Measurements from ENCODE around the gene DDX25.

The DDX25 gene

DNA sequence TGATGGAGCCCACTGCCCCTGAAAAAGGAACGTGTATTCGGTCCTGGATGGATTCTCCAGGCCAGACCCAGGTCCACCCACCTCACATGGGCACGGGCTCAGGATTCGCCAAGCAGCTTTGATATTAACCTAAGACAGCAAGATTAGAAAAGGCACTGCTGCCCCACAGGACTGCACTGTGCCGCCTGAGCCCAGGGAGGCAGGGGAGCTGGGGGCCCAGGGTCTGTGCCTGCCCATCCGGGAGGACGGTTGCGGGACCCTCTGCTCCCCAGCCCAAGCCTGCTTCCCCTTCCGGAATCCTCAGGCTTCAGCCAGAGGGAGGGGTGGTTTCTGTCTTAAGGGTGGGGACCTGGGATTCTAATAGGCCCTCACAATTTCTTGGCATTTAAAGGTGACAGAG lies 28.0 kb downstream of the DDX25 start:
- H3K4me3 Mint-ChIP-seq, result no peak overlapping the region
- H3K27me3 Mint-ChIP-seq, result peaks cover 21 to 46% of the 10 kb centered on the region in 2 donors
- DNase-seq (no peak), ATAC-seq (replicated peaks) (no peak)
- no peaks in the 10 kb centered on the region for H3K9me3 Mint-ChIP-seq
- no peak overlapping the region for H3K27ac Mint-ChIP-seq
- no peaks in the 10 kb centered on the region for H3K4me1 Mint-ChIP-seq (ENCODE audit: low read depth in 2 of 2)
- no peaks in the 10 kb centered on the region for H3K36me3 Mint-ChIP-seq (ENCODE audit: insufficient read depth)

DNA sequence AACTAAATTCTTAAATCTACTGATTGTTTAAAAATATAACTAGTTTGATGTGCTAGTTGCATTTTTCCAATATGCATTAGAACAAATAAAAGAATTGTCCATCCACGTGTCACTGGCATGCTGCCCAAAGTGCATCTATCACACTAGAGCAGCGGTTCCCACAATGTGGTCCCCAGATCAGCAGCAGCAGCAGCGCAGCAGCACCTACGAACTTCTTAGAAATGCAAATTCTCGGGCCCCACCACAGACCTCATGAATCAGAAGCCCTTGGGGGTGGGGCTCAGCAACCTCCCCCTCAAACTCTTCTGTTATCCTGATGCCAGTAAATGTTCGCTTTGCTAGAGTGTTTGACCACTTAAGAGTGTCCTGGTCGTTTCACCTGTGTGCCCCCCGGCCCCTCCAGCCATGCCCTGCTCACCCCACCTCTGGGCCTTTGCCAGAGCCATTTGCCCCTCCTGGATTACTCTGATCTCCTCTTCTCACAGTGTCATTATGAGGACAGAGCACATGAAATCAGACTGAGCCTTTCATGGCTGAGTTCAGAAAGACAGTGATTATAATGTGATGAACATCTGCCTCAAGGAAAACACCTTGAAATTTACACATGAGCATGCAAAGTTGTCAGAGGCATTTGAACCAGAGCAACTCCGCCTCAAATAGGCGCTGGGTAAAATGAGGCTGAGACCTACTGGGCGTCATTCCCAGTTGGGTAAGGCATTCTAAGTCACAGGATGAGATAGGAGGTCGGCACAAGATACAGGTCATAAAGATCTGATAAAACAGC lies 28.9 kb downstream of the DDX25 start:
- Mint-ChIP-seq H3K9me3 (no peaks in the 10 kb centered on the region), H3K36me3 (ENCODE audit: insufficient read depth) (no peaks in the 10 kb centered on the region), H3K27ac (no peak overlapping the region), H3K27me3 (peaks cover 18 to 44% of the 10 kb centered on the region in 2 donors), H3K4me3 (no peak overlapping the region), H3K4me1 (ENCODE audit: low read depth in 2 of 2) (peaks cover 0 to under 1% of the 10 kb centered on the region in 2 donors)
- no peak for ATAC-seq (replicated peaks)
- DNase-seq, result no peak

DNA sequence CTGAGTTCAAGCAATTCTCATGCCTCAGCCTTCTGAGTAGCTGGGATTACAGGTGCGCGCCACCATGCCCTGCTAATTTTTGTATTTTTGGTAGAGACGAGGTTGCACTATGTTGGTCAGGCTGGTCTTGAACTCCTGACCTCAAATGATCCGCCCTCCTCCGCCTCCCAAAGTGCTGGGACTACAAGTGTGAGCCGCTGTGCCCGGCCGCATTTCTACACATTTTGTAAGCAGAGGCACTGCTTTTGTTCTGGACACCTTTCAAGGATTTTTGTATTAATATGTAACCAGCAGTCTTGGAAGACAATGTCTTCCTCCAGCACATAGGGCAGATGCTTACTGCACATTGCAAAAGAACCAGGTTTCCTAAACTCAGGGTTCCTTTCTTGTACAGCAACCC lies 30.2 kb downstream of the DDX25 start:
- Mint-ChIP-seq H3K4me1 (ENCODE audit: low read depth in 2 of 2) (peaks cover 0 to 5% of the 10 kb centered on the region in 2 donors), H3K36me3 (ENCODE audit: insufficient read depth) (no peaks in the 10 kb centered on the region), H3K27me3 (peaks cover 13 to 48% of the 10 kb centered on the region in 2 donors), H3K9me3 (no peaks in the 10 kb centered on the region), H3K27ac (no peak overlapping the region), H3K4me3 (no peak overlapping the region)
- DNase-seq, result no peak
- ATAC-seq (replicated peaks), result no peak

DNA sequence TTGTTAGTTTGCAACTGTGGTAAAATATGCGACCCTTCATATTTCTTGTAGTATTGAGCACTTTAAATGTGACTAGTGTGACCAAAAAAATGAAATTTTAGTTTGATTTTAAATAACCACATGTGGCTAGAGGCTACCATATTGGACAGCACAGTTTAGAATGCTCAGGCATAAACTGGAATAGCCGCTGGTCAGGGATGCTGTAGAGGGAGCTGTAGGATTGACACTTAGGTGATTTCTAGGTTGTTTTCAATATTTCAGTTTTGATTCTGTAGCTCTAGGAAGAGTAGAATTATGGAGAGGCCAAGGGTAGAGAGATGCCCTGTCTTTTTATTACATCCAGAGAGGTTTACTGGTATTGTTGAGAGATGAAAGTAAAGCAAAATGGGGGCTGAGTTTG lies 30.7 kb downstream of the DDX25 start:
- H3K9me3 Mint-ChIP-seq, result no peaks in the 10 kb centered on the region
- DNase-seq (no peak), ATAC-seq (replicated peaks) (no peak)
- no peaks in the 10 kb centered on the region for H3K36me3 Mint-ChIP-seq (ENCODE audit: insufficient read depth)
- H3K27me3 Mint-ChIP-seq, result peaks cover 7 to 42% of the 10 kb centered on the region in 2 donors
- no peak overlapping the region for H3K27ac Mint-ChIP-seq
- H3K4me3 Mint-ChIP-seq, result no peak overlapping the region
- peaks cover 0 to 5% of the 10 kb centered on the region in 2 donors for H3K4me1 Mint-ChIP-seq (ENCODE audit: low read depth in 2 of 2)

DNA sequence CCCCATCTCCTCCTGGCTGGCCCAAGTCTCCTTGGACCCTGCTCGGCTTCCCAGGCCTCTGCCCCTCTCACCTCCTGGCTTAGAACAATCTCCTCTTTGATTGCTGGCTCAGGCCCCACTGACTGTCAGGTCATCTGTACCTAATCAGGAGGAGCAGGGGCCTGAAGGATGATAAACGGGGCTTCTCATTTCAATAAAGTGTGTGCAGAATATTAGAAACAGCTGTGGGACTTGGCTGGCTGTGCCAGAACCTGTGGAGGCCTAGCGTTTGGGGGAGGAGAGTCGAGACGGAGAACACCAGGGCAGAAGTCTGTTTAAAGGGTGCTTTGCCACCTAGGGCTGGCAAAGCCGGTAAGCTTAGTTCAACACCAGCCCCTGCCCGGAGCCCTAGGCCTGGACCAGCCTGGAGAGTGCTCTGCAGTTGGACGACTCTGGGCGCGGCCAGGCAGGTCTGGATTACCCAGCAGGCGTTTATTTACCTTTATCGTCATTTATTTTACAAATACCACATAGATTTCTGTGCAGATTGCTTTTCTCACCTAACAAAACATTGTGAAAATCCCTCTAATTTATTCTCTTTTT lies 31.4 kb downstream of the DDX25 start:
- no peaks in the 10 kb centered on the region for H3K36me3 Mint-ChIP-seq (ENCODE audit: insufficient read depth)
- peaks cover under 1 to 35% of the 10 kb centered on the region in 2 donors for H3K27me3 Mint-ChIP-seq
- H3K4me3 Mint-ChIP-seq, result no peak overlapping the region
- ATAC-seq (replicated peaks) (no peak), DNase-seq (no peak)
- peaks cover 0 to 5% of the 10 kb centered on the region in 2 donors for H3K4me1 Mint-ChIP-seq (ENCODE audit: low read depth in 2 of 2)
- H3K9me3 Mint-ChIP-seq, result no peaks in the 10 kb centered on the region
- no peak overlapping the region for H3K27ac Mint-ChIP-seq

DNA sequence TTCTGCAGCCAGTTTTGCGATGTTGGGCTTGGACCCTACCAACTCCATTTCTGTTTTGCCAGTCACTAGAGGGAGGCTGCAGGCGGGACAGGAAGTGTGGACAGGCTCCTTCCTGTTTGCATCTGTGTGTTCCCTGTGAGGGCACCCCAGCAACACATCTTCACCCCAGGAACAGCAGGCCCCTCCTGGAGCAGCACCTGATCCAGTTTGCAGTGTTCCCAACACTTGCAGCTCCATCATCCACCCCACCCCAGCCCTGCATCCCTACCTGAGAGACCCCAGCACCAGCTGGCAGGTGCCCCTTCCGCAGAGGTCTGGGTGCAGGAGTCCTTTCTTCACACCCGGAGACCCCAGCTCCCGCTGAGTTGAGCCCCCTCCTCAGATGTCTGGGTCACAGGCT lies 34.1 kb downstream of the DDX25 start:
- DNase-seq (no peak), ATAC-seq (replicated peaks) (no peak)
- Mint-ChIP-seq H3K4me3 (no peak overlapping the region), H3K9me3 (no peaks in the 10 kb centered on the region), H3K27ac (no peak overlapping the region), H3K4me1 (ENCODE audit: low read depth in 2 of 2) (peaks cover 8 to 11% of the 10 kb centered on the region in 2 donors), H3K27me3 (peaks cover 4 to 14% of the 10 kb centered on the region in 2 donors), H3K36me3 (ENCODE audit: insufficient read depth) (no peaks in the 10 kb centered on the region)

DNA sequence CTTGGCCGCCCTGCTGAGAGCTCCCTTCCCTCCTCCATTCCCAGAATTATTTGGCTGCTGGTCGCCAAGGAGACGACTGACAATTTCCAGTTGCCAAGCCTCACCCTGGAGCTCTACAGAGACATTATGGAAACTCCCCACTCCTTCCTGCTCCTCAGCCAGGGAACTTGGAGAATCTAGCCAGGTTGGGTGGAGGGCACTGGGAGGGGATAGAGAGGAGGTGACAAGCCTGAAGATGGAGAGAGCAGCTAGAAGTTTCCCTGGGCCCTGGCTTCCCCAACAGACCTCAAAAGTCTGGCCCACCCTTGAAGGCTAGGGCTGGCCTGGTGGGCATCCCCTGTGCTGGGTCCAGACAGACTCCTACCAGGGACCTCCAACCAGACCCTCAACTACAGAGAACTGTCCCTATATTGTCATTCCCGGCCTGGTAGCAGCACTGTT lies 34.8 kb downstream of the DDX25 start:
- Mint-ChIP-seq H3K4me1 (ENCODE audit: low read depth in 2 of 2) (peaks cover 8 to 11% of the 10 kb centered on the region in 2 donors), H3K27me3 (peaks cover 10 to 16% of the 10 kb centered on the region in 2 donors), H3K36me3 (ENCODE audit: insufficient read depth) (no peaks in the 10 kb centered on the region), H3K27ac (no peak overlapping the region), H3K9me3 (no peaks in the 10 kb centered on the region), H3K4me3 (no peak overlapping the region)
- DNase-seq (no peak), ATAC-seq (replicated peaks) (no peak)

DNA sequence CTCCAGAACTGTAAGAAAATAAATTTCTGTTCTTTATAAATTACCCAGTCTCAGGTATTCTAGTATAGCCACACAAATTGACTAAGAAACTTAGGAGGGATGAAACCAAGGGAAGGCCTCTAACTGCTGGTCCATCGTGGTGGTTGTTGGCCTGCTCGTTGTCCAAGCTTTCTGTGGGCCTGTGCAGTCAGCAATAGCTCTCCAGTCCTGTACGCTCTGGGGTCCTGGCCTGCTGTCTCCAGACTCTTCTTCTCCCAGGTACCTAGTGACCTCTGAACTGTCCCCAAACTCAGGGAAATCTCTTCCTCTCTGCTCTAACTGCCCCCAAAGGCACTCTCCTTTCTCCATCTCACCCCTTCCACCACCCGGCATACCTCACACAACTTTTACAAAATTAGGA lies 35.8 kb downstream of the DDX25 start:
- DNase-seq, result no peak
- Mint-ChIP-seq H3K9me3 (no peaks in the 10 kb centered on the region), H3K27ac (no peak overlapping the region), H3K27me3 (peaks cover 16 to 27% of the 10 kb centered on the region in 2 donors), H3K4me1 (ENCODE audit: low read depth in 2 of 2) (peaks cover 8 to 14% of the 10 kb centered on the region in 2 donors), H3K4me3 (no peak overlapping the region), H3K36me3 (ENCODE audit: insufficient read depth) (no peaks in the 10 kb centered on the region)
- no peak for ATAC-seq (replicated peaks)

DNA sequence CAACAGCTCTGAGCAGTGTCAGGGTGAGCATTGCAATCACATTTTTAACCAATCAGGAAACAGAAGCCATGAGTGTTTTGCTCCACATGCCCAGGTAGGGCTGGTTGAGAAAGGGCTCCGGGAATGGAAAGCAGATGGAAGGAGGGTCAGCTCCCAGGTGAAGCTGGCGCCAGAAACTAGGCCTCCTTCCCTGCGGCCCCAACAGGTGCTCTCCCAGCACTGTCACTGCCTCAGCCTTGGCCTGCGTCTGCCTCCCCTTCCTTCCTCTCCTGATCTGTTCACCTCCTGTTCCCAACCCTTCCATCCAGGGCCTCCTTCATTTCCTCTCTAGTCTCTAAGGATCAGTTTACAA lies 36.9 kb downstream of the DDX25 start:
- ATAC-seq (replicated peaks) (no peak), DNase-seq (no peak)
- Mint-ChIP-seq H3K4me1 (ENCODE audit: low read depth in 2 of 2) (peaks cover 8 to 14% of the 10 kb centered on the region in 2 donors), H3K9me3 (no peaks in the 10 kb centered on the region), H3K4me3 (no peak overlapping the region), H3K27me3 (peaks cover 16 to 38% of the 10 kb centered on the region in 2 donors), H3K27ac (no peak overlapping the region), H3K36me3 (ENCODE audit: insufficient read depth) (no peaks in the 10 kb centered on the region)

DNA sequence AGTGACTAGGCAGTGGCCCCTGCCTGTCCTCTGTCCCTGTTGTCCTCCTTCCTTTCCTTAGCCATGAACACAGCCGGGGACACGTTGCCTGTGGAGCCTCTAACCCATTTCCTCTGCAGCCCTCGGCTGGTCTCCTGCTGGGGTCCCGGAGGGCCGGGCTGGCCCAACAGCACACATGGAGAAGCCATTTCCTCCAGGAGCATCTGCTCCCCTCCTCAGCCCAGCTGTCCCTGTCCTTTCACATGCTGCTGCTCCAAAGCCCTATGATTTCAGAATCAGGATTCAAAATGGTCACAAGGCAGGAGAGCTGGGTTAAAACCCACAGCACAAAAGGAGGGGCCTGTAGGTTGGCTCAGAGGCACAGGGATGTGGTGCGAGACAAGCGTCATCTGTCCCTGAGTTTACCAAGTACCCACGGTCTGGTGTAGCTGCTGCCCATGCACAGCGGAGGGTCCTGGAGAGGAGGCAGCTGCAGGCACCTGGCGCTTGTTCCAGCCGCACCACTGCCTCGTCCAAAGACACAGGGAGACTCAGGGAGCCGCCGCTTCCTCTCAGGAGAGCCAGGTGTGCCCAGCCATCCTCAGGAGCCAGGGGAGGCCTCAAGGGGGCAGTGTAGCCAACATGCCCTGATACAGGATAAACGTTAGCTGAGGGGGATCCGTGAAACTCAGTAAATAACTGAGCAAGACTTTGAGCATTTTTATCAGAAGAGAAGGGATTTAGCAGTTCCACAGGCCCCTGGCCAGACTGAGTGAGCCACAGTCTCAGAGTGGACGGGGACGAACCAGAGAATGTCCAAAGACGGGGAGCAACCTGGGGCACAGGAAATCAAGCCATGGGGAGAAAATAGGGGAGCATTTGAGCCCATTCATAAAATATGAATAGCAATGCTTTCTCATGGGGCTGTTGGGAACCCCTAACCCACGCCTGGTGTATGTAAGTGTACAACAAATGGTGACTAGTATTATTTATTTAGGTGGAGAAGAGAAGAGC lies 37.6 kb downstream of the DDX25 start:
- H3K4me3 Mint-ChIP-seq, result peak overlapping the region in 1 of 2 donors; percentile 19
- ATAC-seq (replicated peaks), result peak; percentile 19
- no peaks in the 10 kb centered on the region for H3K36me3 Mint-ChIP-seq (ENCODE audit: insufficient read depth)

DNA sequence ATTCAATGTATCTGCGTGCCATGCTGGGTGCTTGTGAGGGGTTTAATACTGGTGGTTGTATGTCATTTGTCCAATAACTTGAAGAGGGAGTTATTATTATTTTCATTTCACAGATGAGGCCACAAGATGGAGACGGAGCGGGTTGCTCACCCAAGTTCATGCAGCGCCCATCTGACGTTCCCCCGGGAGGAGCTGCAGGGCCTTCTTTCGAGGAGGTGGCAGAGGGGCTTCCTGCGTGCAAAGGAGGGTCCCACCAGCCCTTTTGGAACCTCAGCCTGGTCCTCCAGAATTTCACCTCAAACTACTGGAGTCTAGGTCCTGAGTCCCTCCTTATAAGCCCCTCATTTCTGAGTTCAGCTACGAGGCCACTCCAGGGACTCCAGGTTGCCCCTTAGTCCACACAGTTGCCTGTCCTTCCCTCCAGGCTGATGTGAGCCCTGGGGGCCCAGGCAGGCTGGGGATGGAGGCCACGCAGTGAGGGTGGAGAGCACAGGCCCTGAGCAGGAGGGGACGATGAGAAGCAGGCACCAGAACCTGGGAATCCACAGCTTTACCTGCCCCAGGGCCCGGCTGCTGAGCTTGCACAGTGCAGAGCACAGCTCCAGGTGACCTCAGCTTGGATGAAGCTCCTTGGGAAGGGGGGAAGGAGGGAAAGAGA lies 38.6 kb downstream of the DDX25 start:
- H3K27ac Mint-ChIP-seq, result no peak overlapping the region
- no peaks in the 10 kb centered on the region for H3K9me3 Mint-ChIP-seq
- no peak overlapping the region for H3K4me3 Mint-ChIP-seq
- H3K36me3 Mint-ChIP-seq (ENCODE audit: insufficient read depth), result no peaks in the 10 kb centered on the region
- peaks cover 8 to 14% of the 10 kb centered on the region in 2 donors for H3K4me1 Mint-ChIP-seq (ENCODE audit: low read depth in 2 of 2)
- no peak for ATAC-seq (replicated peaks)
- DNase-seq, result no peak
- H3K27me3 Mint-ChIP-seq, result peaks cover 16 to 47% of the 10 kb centered on the region in 2 donors

More for the DNA sequence above, 37.6 kb downstream of the DDX25 start:
- DNase-seq, result peak in 2 of 3 experiments; percentile 4 to 19
- Mint-ChIP-seq H3K27ac (peak overlapping the region in 1 of 2 donors; percentile 54), H3K9me3 (no peaks in the 10 kb centered on the region), H3K4me1 (ENCODE audit: low read depth in 2 of 2) (peaks cover 8 to 14% of the 10 kb centered on the region in 2 donors), H3K27me3 (peaks cover 16 to 40% of the 10 kb centered on the region in 2 donors)

DNA sequence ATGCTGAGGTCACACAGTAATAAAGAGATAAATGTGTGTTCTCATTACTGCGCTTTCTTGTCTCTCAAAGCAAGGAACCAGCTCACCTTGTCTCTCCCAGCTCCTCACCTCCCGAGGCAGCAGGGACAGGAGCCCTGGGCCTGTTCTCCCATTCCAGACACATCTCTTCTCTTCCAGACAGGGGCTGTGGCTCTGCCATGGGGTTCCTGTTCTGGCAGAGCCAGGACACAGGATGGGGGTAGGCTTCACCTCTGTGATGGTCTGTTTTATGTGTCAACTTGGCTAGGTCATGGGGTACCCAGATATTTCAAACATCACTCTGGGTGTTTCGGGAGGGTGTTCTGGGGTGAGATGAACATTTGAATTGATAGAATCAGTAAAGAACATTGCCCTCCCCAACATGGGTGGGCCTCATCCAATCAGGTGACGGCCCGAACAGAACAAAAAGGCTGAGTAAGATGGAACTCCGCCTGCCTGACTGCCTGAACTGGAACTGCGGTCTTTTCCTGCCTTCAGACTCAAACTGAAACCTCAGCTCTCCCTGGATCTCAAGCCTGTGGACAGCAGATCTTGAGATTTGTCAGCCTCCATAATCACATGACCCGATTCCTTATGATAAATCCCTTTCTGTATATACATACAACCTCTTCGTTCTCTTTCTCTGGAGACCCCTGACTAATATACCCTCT lies 39.5 kb downstream of the DDX25 start:
- no peak for DNase-seq
- peaks cover 8 to 9% of the 10 kb centered on the region in 2 donors for H3K4me1 Mint-ChIP-seq (ENCODE audit: low read depth in 2 of 2)

More for the DNA sequence above, 39.5 kb downstream of the DDX25 start:
- no peaks in the 10 kb centered on the region for H3K9me3 Mint-ChIP-seq
- H3K36me3 Mint-ChIP-seq (ENCODE audit: insufficient read depth), result no peaks in the 10 kb centered on the region
- no peak for ATAC-seq (replicated peaks)
- H3K27ac Mint-ChIP-seq, result no peak overlapping the region
- peaks cover 16 to 51% of the 10 kb centered on the region in 2 donors for H3K27me3 Mint-ChIP-seq
- H3K4me3 Mint-ChIP-seq, result no peak overlapping the region
